ENCODE results near the gene MXD4. TPM values are rescaled to one million over a fixed set of nuclear protein-coding genes. Genes with fewer than 3 reads are reported as not detected.

MXD4 gene
- total RNA-seq, 1 experiment from 2014 or later = 18.9 TPM

DNA sequence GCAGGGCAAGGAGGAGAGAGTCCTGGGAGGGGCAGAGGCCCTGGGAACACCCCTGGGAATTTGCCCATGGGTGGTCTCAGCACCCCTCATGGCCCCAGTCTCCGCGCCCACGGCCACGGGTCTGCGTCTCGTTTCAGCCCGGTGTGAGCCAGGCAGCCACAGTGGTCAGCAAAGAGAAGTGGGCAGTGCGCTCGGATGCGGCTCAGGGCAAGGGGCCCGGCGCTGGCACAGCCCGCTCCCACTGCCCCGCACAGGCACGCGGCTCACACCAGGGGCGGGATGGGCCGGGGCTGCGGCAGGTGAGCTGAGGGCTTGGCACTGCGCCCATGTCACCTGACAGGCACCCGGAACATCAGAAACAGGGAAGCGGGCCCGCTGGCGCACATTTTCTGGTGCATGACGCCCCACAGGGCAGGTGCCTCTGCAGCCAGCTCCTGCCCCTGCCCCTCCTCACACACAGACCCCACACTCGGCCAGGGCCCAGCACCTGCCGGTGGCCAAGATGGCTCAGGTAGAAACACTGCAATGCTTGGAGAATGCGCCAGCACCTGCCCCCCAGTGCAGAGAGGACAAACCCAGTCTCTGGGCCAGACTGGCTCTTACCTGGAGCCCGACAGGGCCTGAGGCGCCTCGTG, 41.9 kb upstream of the MXD4 start:
- Histone ChIP-seq H3K36me3 (ENCODE audit: low read depth, low read length) (no peaks in the 10 kb centered on the region), H3K4me3 (ENCODE audit: low read length) (no peak overlapping the region), H3K27me3 (ENCODE audit: low read length) (no peaks in the 10 kb centered on the region), H3F3A (ENCODE audit: low read length, unreplicated experiment) (no peaks in the 10 kb centered on the region), H3K9me2 (replicated peaks; ENCODE audit: low read length) (no peaks in the 10 kb centered on the region), H2AFZ (ENCODE audit: low read length) (no peak overlapping the region), H3K79me2 (ENCODE audit: low read length) (no peaks in the 10 kb centered on the region), H3K4me2 (ENCODE audit: low read length) (no peak overlapping the region), H3K27ac (ENCODE audit: low read length) (no peak overlapping the region), H3K9ac (ENCODE audit: low read length) (no peak overlapping the region), H4K20me1 (ENCODE audit: low read length) (no peaks in the 10 kb centered on the region), H3K4me1 (ENCODE audit: insufficient read depth, low read length) (no peaks in the 10 kb centered on the region), H3K9me3 (ENCODE audit: low read length) (no peaks in the 10 kb centered on the region)
- TF ChIP-seq, protein P1, sequence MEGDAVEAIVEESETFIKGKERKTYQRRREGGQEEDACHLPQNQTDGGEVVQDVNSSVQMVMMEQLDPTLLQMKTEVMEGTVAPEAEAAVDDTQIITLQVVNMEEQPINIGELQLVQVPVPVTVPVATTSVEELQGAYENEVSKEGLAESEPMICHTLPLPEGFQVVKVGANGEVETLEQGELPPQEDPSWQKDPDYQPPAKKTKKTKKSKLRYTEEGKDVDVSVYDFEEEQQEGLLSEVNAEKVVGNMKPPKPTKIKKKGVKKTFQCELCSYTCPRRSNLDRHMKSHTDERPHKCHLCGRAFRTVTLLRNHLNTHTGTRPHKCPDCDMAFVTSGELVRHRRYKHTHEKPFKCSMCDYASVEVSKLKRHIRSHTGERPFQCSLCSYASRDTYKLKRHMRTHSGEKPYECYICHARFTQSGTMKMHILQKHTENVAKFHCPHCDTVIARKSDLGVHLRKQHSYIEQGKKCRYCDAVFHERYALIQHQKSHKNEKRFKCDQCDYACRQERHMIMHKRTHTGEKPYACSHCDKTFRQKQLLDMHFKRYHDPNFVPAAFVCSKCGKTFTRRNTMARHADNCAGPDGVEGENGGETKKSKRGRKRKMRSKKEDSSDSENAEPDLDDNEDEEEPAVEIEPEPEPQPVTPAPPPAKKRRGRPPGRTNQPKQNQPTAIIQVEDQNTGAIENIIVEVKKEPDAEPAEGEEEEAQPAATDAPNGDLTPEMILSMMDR (conservative IDR thresholded peaks at IDR 0.05; ENCODE audit: low read depth, low read length) = no peak
- TF ChIP-seq EZH2 (IDR thresholded peaks at IDR 0.05; ENCODE audit: low read length, unreplicated experiment) (no peak), EZH2phosphoT487 (IDR thresholded peaks at IDR 0.05; ENCODE audit: borderline replicate concordance, low read length) (no peak)
- ChIA-PET POLR2A (ENCODE audit: unreplicated experiment) (no interaction called here), CTCF (no interaction called here)
- BruUV-seq (replicated peaks) = no TSS peak
- ATAC-seq (no peak), DNase-seq (no peak)
- intact Hi-C loops (cut with micrococcal nuclease) = no loop called here

DNA sequence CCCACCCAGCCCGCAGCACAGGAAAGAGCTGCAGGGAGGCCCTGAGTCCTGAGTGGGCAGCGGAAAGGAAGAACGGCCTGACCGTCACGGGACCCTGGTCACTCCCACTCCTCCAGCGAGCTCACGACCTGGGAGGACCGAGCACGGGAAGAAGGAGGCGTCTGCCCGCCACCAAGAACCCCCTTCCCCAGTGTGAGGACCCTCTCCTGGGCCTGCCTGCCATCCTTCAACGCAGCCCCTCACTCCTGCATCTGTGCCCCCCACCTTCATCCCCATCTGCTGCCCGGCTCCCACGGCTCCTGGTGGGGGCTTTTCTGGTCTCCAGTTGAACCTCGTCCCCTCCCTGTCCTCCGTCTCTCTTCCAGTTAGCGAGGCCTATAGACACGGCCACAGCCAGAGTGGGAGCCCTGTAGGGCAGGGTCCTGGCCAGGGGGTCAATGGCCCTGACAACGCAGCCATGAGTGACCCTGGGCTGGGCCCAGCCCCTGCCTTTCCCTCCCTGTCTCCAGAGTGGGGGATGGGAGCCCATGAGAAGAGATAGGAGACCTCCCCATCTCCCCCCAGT, 41.3 kb upstream of the MXD4 start:
- Histone ChIP-seq H3K9me3 (ENCODE audit: low read length) (no peaks in the 10 kb centered on the region), H3K9me2 (replicated peaks; ENCODE audit: low read length) (no peaks in the 10 kb centered on the region), H4K20me1 (ENCODE audit: low read length) (no peaks in the 10 kb centered on the region), H2AFZ (ENCODE audit: low read length) (no peak overlapping the region), H3F3A (ENCODE audit: low read length, unreplicated experiment) (no peaks in the 10 kb centered on the region), H3K36me3 (ENCODE audit: low read depth, low read length) (no peaks in the 10 kb centered on the region), H3K9ac (ENCODE audit: low read length) (no peak overlapping the region), H3K4me3 (ENCODE audit: low read length) (no peak overlapping the region), H3K79me2 (ENCODE audit: low read length) (no peaks in the 10 kb centered on the region), H3K4me1 (ENCODE audit: insufficient read depth, low read length) (no peaks in the 10 kb centered on the region), H3K27me3 (ENCODE audit: low read length) (no peaks in the 10 kb centered on the region), H3K27ac (ENCODE audit: low read length) (no peak overlapping the region), H3K4me2 (ENCODE audit: low read length) (no peak overlapping the region)
- BruUV-seq (replicated peaks) = no TSS peak
- TF ChIP-seq EZH2 (IDR thresholded peaks at IDR 0.05; ENCODE audit: low read length, unreplicated experiment) (no peak), EZH2phosphoT487 (IDR thresholded peaks at IDR 0.05; ENCODE audit: borderline replicate concordance, low read length) (no peak)
- TF ChIP-seq, protein P1 (conservative IDR thresholded peaks at IDR 0.05; ENCODE audit: low read depth, low read length) = no peak
- intact Hi-C loops (cut with micrococcal nuclease) = no loop called here
- ChIA-PET CTCF (no interaction called here), POLR2A (ENCODE audit: unreplicated experiment) (no interaction called here)
- no peak for ATAC-seq
- DNase-seq = no peak

DNA sequence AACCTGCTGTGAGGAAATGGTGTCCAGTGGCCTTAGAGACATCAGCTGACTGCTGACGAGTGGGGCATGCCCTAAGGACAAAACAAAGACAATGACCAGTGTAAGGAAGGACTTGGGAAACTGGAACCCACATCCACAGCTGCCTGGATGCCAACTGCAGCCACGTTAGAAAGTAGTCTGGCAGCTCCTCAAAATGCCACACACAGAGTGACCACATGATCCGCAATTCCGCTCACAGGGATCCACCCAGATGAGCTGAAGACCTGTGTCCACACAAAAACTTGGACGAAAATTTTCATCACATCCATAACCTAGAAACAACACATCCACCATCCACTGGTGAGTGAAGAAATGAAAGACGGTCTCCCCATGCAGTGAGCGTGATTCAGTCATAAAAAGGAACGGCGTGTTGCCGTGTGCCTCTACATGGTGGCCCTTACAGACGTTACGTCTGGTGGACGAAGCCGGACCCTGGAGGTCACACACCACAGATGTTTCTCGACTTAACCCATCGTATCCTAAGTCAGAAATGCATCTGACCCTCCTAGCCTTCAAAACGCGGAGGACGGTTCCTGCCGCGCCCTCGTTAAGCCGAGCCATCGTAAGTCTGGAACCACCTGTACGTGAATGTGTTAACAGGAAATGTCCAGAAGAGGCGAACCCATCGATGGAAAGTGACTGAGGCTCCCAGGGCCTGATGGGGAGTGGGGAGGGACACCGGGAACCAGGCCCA, 40.6 kb upstream of the MXD4 start:
- Histone ChIP-seq H3K9me2 (replicated peaks; ENCODE audit: low read length) (no peaks in the 10 kb centered on the region), H3K27ac (ENCODE audit: low read length) (no peak overlapping the region), H3K9me3 (ENCODE audit: low read length) (no peaks in the 10 kb centered on the region), H2AFZ (ENCODE audit: low read length) (no peak overlapping the region), H3K36me3 (ENCODE audit: low read depth, low read length) (no peaks in the 10 kb centered on the region), H3F3A (ENCODE audit: low read length, unreplicated experiment) (no peaks in the 10 kb centered on the region), H3K27me3 (ENCODE audit: low read length) (no peaks in the 10 kb centered on the region), H4K20me1 (ENCODE audit: low read length) (no peaks in the 10 kb centered on the region), H3K4me2 (ENCODE audit: low read length) (no peak overlapping the region), H3K79me2 (ENCODE audit: low read length) (no peaks in the 10 kb centered on the region), H3K4me1 (ENCODE audit: insufficient read depth, low read length) (no peaks in the 10 kb centered on the region), H3K9ac (ENCODE audit: low read length) (no peak overlapping the region), H3K4me3 (ENCODE audit: low read length) (no peak overlapping the region)
- ChIA-PET POLR2A (ENCODE audit: unreplicated experiment) (no interaction called here), CTCF (no interaction called here)
- TF ChIP-seq EZH2phosphoT487 (IDR thresholded peaks at IDR 0.05; ENCODE audit: borderline replicate concordance, low read length) (no peak), EZH2 (IDR thresholded peaks at IDR 0.05; ENCODE audit: low read length, unreplicated experiment) (no peak)
- TF ChIP-seq, protein P1 (conservative IDR thresholded peaks at IDR 0.05; ENCODE audit: low read depth, low read length) = no peak
- intact Hi-C loops (cut with micrococcal nuclease) = no loop called here
- BruUV-seq (replicated peaks) = no TSS peak
- ATAC-seq = no peak
- no peak for DNase-seq
